NCI-H1048 (cell line): Measurements from ENCODE around the gene NRXN3.

Experiments used
- DNase-seq: peaks from one replicate; lab custom pipeline; 2025; lab: John Stamatoyannopoulos, UW

Gene NRXN3

GRCh38 chr14:78173346-78174035, 3.3 kb downstream of the NRXN3 start:
- DNase-seq: no peak

DNA sequence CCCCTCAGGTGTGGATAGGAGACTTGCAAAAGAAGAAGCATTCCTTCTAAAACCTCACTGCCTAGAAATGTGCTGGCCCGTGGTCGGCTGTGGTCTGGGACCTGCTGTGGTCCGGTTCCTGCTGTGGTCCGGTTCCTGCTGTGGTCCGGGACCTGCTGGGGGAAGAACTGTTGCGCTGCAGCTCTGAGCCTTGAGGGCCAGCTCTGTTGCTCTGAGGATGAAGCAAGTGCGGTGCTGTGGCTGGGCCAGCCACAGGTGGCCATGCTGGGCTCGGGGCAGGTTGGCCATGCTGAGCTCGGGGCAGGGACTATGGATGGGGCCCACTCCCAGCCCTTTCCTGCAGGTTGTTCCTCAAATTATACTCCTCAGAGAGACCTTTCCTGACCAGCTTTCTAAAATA, 5.2 kb downstream of the NRXN3 start:
- no peak for DNase-seq

DNA sequence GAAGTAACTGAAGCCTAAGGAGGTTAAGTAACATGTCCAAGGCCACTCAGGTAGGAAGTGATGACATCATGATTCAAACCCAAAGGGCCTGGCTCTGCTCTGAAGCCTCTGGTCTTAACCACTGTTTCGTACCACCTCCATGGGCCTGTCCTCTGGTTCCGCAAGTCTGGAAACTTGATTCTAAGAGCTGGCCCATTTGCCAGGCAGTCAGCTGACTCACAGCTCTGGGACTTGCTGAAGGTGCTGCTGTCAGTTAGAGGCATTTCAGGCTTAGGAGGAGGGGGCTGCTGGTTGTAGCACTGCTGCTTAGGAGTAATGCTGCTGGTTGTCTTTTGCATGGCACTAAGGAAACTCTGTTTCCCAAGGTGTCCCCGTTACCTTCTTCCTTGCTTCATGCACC, 7.9 kb downstream of the NRXN3 start:
- no peak for DNase-seq

DNA sequence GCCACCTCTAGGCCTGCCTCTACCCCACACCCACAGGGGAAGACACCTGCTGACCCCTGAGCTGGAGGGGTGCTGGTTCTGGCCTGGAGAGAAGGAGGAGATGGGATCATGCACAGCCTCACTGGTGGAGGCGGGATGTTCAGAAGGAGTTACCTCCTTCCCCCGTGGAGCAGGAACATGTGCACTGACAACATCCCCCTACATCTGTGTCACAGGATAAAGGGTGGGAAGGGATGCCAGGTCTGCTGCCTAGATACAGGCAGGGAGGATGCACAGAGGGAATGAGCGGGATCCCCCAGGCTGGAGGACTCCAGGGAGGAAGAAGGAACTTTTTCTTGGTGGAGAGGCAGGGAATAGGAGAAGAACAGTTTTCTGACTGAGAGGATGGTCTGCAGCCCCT, 8.8 kb downstream of the NRXN3 start:
- DNase-seq: no peak

DNA sequence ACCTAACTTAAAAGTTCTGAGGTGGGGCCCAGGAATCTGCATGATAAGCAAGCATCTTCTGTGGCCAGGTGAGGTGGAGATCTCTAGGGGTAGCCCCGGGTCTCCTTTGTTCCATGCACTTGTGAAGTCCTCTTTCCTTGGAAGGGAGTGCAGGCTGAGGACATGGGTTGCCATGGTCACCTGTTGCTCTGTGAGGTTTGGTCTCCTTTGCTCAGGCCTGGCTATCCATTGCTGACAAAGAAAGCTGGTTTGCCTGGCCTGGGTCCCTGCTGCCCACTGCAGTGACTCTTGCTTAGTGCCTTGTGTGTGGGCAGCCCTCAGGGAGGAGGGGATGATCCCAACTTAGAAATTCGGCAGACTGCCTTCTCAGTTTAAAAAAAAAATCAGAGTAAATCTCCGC, 11.1 kb downstream of the NRXN3 start:
- no peak for DNase-seq

GRCh38 chr14:78182722-78183121, 12.5 kb downstream of the NRXN3 start:
- DNase-seq: no peak

DNA sequence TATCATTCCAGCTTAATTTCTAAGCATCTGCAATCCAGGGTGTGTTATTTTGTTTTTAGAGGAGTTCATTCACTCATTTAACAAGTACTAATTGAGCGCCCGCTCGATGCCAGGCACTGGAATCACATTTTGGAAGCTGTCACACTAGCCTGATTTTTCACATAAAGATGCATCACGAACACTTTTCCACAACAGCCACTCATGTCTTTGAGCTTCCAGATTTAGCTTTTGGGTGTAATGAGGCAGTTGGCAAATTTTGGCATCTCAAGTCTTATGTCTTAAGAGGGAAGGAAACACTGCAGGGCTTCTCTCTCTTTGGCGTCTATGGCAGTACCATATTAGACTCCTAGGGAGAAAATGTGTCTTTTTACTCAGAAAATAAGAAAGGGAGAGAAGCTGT, 14.0 kb downstream of the NRXN3 start:
- DNase-seq: no peak

- DNase-seq: no peak
Observed at GRCh38 chr14:78186277-78186676, 16.1 kb downstream of the NRXN3 start.

GRCh38 chr14:78188882-78189281, 18.7 kb downstream of the NRXN3 start:
- no peak for DNase-seq

DNA sequence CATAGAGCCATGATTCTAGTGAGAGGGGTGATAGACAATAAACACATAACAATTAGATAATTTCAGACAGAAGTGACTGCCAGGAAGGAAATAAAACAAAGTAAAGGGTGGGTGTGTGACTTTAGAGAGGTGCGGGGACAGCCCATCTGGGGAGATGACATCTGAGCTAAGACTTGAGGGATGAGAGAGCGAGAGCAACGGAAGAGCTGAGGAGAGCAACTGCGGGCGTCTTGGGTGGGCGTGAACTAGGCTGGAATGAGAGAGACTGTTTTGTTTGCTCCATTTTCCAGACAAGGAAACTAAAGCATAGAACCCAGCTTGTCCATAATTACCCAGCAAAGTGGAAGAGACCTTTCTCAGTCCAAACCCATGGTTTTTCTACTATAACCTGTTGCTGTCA, 25.3 kb downstream of the NRXN3 start:
- DNase-seq: no peak

DNA sequence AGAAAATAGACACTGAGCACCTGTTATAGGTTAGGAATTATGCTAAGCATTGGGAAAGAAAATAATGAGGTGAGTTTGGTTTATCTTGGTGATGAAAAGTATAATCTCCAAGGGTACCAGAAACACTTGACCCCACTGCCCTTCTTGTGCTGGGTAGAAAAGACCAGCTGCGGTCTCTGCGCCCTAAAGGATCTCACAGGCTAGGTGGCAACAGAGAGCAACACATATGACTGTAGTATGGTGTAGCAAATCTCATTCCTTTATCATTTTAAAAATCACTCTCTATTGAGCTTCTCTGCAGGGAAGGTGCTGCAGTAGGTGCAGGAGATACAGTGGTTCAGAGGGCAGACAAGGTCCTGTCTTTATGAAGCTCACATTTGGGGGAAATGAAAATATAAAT, 26.1 kb downstream of the NRXN3 start:
- no peak for DNase-seq

DNA sequence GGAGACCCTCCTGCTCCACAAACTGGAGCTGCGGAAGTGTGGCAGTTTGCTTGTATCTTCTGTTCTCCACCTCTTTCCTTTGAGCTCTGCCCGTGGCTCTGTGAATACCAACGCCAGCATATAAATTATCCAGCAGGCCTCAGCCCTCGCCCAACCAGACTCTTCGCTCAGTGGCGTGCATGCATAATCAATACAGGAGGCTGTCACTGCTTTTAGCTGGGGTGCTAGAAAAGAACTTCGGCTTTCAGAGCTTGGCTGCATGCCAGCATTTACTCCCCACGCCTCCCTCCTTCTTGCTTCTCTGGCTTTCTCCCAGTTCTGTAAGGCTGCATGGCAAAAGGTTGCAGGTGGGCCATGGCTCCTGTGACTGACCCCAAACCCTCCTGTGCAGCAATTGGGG, 26.9 kb downstream of the NRXN3 start:
- DNase-seq: no peak

DNA sequence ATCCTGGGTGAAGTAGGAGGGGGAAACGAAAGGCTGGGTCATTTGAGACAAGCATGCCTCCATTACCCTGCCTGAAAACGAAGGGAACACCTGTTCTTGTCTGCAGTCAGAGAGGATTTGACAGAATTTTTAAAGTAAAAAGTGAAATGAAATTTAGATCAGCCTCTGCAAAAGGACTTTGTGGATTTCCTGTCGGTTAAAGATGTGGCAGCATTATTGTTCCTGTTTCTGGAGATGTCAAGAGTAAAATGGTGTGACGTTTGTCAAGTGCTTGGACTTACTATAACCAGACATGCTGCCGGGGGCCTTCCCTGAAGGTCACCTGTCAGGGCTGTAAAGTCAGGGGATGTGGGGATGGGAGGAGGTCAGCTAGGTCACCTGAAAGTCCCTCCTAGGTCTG, 32.0 kb downstream of the NRXN3 start:
- no peak for DNase-seq

GRCh38 chr14:78202976-78203375, 32.8 kb downstream of the NRXN3 start:
- no peak for DNase-seq

- DNase-seq: no peak
Observed at GRCh38 chr14:78207414-78207813, 37.2 kb downstream of the NRXN3 start.

- DNase-seq: no peak
Observed at GRCh38 chr14:78220273-78220672, 50.1 kb downstream of the NRXN3 start.

DNA sequence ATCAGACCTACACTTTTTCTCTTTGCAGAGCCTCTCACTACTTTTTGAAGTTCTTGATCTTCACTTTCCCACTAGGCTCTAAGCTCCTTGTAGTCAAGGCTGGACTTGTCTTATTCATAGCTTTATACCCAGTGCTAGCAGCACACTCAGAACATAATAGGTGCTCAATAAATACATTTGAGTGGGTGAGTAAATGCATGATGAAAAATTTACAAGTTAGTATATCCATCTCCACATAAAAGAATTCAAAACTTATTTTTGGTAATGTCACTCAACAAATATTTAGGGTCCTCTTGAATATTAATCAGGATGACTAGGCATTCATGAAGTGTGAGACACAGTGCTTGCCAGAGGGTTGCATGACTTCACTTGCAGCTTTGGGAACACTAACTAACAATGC, 52.6 kb downstream of the NRXN3 start:
- DNase-seq: no peak

DNA sequence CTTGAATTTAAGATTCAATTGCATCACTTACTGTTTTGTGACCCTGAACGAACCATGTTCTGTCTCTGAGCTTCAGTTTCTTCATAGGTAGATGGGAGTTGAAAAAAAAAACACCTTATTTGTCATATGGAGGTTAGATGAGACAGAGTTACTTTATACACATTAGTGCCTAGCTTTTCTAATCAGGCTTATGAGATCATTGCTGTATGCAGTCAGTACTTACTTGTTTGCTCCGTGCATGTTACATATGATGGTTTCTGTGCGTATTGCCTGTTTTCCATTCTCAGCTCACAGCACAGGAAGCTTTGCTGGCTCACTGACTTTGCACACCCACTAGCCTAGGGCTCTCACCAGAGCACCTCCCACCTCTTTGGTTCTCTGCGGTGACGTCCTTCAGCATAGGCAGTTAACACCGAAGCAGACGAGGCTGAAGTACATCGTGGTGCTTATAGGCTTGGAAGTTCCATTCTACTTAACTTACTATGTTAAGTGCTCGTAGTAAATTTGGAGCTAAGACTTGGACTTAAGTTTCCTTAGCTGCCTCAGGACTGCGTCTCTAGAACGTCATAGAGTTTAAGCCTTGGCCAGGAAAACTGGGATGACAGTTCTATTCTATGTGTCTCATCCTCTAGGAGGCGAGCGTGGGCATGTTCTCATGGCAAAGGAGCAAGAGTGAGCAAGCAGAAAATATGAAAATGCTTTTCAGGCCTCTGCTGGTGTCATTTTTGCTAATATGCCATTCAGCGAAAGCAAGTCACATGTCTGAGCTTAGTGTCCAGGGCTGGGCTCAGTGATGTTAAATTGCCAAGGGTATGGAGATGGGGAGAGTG, 57.3 kb downstream of the NRXN3 start:
- no peak for DNase-seq

DNA sequence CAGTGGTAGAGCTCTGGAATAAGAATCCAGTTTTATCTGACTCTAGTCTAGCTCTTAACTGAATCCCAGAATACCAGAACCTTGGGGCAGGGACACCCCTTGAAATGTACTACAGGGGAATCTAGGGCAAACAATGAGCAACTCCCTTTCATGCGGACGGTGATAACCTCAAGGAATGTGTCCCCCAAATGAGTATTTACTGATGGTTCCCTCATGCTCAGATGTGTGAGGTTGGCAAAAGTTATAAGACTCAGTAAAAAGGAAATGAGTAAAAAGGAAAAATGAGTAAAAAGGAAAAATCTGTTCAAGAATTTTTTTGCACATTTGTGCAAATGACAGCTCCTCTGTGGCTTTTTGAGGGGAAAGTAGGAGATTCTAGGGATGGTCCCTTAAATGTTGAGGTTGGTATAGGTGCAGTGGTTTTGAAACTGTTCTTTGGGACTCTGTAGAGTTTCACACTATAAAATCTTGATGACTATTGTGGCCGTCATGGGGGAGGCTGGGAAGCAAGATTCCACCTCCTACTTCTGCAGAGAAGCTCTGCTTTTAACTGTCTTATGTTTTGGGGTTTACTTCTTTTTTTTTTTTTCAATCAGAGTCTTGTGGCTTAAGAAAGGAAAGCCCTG, 58.6 kb downstream of the NRXN3 start:
- DNase-seq: no peak

DNA sequence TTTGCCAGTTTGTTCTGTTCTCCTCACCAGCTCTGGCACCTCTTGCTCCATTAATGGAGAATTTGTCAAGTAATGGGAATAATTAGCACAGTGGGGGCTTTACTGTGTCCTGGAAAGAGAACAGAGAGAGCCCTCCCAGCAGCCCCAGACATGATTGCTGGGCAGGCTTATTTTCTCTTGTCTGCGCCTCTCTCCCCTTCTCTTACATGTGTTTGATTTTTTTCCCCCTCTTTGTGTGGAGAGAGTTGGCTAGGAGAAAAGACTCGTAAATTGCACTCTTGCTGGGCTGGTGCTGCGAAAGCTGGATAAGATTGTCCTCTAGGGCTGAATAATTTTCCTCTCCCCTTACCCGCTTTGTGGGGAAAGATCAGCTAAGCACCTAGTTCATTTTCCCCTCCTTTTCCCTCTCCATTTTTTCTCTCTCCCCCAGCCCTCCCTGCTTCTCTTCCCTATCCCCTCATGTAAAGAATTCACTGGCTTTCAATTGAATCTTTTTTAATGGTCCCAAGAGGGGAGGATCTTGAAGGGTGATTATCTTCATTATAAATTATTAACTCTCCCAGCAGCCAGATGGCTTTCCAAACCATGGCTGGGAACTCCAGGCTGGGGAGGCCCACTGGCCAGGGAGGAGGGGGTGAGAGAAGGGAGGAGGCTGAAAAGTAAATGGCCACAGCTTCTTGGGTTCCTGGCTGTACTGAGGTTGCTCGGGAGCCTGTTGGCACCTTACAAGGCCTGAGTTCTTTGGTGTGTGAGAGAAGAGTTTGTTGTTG, 62.2 kb downstream of the NRXN3 start:
- no peak for DNase-seq

GRCh38 chr14:78238141-78238540, 68.0 kb downstream of the NRXN3 start:
- no peak for DNase-seq

DNA sequence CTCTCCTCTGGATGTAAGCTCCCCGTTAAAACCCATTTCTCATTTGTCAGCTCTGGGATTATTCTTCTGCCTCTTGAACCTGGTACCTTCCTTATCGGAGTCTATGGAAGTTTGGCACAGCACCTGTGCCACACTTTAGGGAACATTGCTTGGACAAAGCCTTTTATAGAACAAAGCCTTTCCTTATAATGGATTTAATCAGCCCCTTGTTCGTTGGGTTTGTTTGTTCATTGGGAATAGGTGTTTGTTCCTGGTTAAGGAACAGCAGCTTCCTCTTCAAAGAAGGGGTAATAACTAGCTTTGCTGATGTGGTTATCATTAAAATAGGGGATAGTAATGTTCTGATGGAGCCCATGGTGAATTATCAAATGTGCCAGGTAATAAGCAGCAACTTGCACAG, 70.4 kb downstream of the NRXN3 start:
- no peak for DNase-seq

DNA sequence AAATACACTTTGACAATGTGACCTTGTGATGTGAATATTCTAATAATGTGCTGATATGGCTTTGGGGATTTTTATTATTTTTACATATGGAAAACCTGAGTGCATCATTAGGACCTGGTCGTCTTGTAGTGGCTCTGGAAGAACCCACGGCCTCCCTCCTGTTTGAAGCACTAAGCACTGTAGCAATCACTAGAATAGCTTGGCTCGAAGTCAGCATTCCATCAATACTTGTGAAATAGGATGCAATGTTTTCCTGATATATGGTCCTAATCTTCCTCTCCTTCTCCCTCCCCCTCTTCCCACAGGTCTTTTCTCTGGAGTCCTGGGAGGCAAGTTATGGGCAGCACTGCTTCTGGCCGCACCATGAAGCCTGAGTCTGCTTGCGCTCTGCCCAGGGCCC, 71.9 kb downstream of the NRXN3 start:
- no peak for DNase-seq
